Fibroblast of lung (primary cell): ENCODE measurements around the gene RAB11FIP3.

Experiments
- CTCF ChIP-seq, 2 donors: IDR thresholded peaks in 1 of 2; conservative IDR thresholded peaks in 1 of 2; 1 replicate in 1 of 2; 2 replicates in 1 of 2; pipeline ENCODE4 v1.5.1; 2011 to 2012; ENCODE audit warnings: low read length in 2 of 2, control low read depth in 1 of 2, inconsistent platforms in 1 of 2, low read depth in 1 of 2, mild to moderate bottlenecking in 1 of 2
- EZH2 ChIP-seq: IDR thresholded peaks from 2 replicates; pipeline ENCODE4 v1.5.1; 2012; ENCODE audit warnings: low read length, control low read depth, mild to moderate bottlenecking; ENCODE audit errors: missing control alignments

DNA sequence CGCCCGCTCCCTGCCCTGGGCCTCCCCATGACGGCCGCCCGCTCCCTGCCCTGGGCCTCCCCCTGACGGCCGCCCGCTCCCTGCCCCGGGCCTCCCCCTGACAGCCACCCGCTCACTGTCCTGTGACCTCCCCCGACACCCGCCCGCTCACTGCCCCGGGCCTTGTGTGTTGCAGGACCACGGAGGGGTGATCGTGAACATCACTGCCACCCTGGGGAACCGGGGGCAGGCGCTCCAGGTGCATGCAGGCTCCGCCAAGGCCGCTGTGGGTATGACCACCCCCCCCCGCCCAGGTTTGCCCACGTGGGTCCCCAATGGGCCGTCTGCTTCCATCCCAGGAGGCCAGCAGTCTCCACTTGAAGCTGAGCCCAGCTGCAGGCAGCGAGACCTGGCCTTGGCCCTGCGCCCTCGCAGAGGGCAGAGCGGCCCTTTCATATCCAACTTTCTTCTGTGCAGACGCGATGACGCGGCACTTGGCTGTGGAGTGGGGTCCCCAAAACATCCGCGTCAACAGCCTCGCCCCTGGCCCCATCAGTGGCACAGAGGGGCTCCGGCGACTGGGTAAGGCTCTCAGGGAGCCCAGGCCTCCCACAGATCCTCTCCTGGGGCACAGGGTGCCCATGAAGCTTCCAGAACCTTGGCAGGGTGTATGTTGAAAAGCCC lies 14.8 kb upstream of the RAB11FIP3 start:
- TF ChIP-seq CTCF (conservative IDR thresholded peaks at IDR 0.05 in 1 of 2, IDR thresholded peaks at IDR 0.05 in 1 of 2; ENCODE audit: low read depth in 1 of 2, low read length in 2 of 2) (no peak), EZH2 (no peak)
